ENCODE data around the gene SLC35G6. TPM values are rescaled to one million over a fixed set of nuclear protein-coding genes. Genes with fewer than 3 reads are reported as not detected.
A peak's percentile ranks its signal among the peaks of the same experiment; 100 is the strongest.

The SLC35G6 gene
- polyA plus RNA-seq, 2 of the 4 experiments (the other 2 are of a cell fraction) = not detected

DNA sequence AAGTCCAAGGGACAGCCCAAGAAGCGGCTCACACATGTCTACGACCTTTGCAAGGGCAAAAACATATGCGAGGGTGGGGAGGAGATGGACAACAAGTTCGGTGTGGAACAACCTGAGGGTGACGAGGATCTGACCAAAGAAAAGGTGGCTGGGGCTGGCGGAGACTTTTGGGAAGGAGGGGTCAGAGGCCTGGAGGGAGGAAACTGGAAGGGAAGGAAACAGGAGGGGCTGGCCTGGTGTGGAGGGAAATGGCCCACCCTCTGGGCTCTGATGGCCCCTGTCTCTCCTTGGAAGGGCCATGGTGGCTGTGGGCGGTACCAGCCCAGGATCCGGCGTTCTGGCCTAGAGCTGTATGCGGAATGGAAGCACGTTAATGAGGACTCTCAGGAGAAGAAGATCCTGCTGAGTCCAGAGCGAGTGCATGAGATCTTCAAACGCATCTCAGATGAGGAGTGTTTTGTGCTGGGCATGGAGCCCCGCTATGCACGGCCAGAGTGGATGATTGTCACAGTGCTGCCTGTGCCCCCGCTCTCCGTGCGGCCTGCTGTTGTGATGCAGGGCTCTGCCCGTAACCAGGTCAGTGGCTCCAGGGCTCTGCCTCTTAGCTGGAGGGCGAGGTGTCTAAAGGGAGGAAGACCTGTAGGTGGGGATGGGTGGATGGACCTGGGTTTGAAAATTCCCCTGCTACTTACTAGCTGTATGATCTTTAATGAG, 15.4 kb downstream of the SLC35G6 start:
- CTCF ChIA-PET = interaction anchor here (0.8 to 7.4 kb wide), 6 partner anchors 17 to 141 kb away, joined by 3 to 72 read pairs (median 10); partner anchors contain the start of genes SENP3 and ZBTB4
- 95% methylated on average over 19 of the region's 20 CpGs for WGBS (ENCODE audit: missing lambda C conversion rate)

DNA sequence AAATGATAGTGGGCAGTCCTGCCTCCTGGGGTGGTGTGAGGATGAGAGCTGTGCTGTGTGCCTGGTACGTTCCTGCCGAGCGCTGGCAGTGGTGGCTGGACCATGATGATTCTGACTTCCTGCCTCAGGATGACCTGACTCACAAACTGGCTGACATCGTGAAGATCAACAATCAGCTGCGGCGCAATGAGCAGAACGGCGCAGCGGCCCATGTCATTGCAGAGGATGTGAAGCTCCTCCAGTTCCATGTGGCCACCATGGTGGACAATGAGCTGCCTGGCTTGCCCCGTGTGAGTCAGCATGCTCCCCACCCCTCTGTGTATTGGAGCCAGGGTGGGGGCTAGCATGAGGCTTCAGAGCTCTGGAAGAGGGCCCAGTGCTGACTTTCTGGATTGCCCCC, 16.0 kb downstream of the SLC35G6 start:
- FAIRE-seq (no peak), DNase-seq (ENCODE audit: low read depth in 1 of 2, low spot score in 1 of 2) (no peak), ATAC-seq (no peak; a peak in 1 of 6 replicates)
- ChIA-PET CTCF (interaction anchor here (1.2 to 7.4 kb wide), 5 partner anchors 16 to 141 kb away, joined by 3 to 72 read pairs (median 14); partner anchors contain the start of gene SENP3), POLR2A (interaction anchor here (1.4 kb wide), 1 partner anchor 12 kb away, joined by 4 read pairs; no protein-coding TSS in a partner anchor)
- Histone ChIP-seq H3K27ac (no peak overlapping the region), H3K4me1 (no peaks in the 10 kb centered on the region), H3K4me3 (no peak overlapping the region), H3K9me3 (no peaks in the 10 kb centered on the region), H3K4me2 (no peak overlapping the region)
- 99% methylated on average over 10 of the region's 10 CpGs for WGBS (ENCODE audit: missing lambda C conversion rate)
- TF ChIP-seq JUNB (IDR thresholded peaks at IDR 0.05) = no peak
- TF ChIP-seq HEYL (CRISPR knock-in tag; IDR thresholded peaks at IDR 0.05) = no peak
- TF ChIP-seq, protein P1, sequence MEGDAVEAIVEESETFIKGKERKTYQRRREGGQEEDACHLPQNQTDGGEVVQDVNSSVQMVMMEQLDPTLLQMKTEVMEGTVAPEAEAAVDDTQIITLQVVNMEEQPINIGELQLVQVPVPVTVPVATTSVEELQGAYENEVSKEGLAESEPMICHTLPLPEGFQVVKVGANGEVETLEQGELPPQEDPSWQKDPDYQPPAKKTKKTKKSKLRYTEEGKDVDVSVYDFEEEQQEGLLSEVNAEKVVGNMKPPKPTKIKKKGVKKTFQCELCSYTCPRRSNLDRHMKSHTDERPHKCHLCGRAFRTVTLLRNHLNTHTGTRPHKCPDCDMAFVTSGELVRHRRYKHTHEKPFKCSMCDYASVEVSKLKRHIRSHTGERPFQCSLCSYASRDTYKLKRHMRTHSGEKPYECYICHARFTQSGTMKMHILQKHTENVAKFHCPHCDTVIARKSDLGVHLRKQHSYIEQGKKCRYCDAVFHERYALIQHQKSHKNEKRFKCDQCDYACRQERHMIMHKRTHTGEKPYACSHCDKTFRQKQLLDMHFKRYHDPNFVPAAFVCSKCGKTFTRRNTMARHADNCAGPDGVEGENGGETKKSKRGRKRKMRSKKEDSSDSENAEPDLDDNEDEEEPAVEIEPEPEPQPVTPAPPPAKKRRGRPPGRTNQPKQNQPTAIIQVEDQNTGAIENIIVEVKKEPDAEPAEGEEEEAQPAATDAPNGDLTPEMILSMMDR (IDR thresholded peaks at IDR 0.05) = no peak
- no peak for TF ChIP-seq NR3C1 (IDR thresholded peaks at IDR 0.05)
- no peak for TF ChIP-seq RNF2 (IDR thresholded peaks at IDR 0.05; ENCODE audit: borderline replicate concordance, low read depth)
- no peak for TF ChIP-seq EHMT2 (IDR thresholded peaks at IDR 0.05; ENCODE audit: low read depth)
- TF ChIP-seq, protein P2, sequence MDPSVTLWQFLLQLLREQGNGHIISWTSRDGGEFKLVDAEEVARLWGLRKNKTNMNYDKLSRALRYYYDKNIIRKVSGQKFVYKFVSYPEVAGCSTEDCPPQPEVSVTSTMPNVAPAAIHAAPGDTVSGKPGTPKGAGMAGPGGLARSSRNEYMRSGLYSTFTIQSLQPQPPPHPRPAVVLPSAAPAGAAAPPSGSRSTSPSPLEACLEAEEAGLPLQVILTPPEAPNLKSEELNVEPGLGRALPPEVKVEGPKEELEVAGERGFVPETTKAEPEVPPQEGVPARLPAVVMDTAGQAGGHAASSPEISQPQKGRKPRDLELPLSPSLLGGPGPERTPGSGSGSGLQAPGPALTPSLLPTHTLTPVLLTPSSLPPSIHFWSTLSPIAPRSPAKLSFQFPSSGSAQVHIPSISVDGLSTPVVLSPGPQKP (IDR thresholded peaks at IDR 0.05; ENCODE audit: low read depth, low read length) = no peak
- TF ChIP-seq ZNF302 (CRISPR knock-in tag; IDR thresholded peaks at IDR 0.05) = no peak
- no peak for TF ChIP-seq RARB (CRISPR knock-in tag; IDR thresholded peaks at IDR 0.05)
- no peak for TF ChIP-seq TFCP2L1 (CRISPR knock-in tag; IDR thresholded peaks at IDR 0.05)
- no peak for TF ChIP-seq NFE2L2 (conservative IDR thresholded peaks at IDR 0.05; ENCODE audit: low read length)
- no peak for TF ChIP-seq HOXB5 (CRISPR knock-in tag; IDR thresholded peaks at IDR 0.05)
- no peak for TF ChIP-seq RFX5 (IDR thresholded peaks at IDR 0.05)
- TF ChIP-seq, protein P3, sequence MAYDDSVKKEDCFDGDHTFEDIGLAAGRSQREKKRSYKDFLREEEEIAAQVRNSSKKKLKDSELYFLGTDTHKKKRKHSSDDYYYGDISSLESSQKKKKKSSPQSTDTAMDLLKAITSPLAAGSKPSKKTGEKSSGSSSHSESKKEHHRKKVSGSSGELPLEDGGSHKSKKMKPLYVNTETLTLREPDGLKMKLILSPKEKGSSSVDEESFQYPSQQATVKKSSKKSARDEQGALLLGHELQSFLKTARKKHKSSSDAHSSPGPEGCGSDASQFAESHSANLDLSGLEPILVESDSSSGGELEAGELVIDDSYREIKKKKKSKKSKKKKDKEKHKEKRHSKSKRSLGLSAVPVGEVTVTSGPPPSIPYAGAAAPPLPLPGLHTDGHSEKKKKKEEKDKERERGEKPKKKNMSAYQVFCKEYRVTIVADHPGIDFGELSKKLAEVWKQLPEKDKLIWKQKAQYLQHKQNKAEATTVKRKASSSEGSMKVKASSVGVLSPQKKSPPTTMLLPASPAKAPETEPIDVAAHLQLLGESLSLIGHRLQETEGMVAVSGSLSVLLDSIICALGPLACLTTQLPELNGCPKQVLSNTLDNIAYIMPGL (CRISPR knock-in tag; IDR thresholded peaks at IDR 0.05; ENCODE audit: borderline replicate concordance) = no peak
- no peak for TF ChIP-seq JUN (IDR thresholded peaks at IDR 0.05)
- TF ChIP-seq FOSB (CRISPR knock-in tag; IDR thresholded peaks at IDR 0.05) = no peak
- TF ChIP-seq FOSL2 (IDR thresholded peaks at IDR 0.05) = no peak
- TF ChIP-seq FOSL2 (CRISPR knock-in tag; IDR thresholded peaks at IDR 0.05) = no peak
- TF ChIP-seq, protein P4, sequence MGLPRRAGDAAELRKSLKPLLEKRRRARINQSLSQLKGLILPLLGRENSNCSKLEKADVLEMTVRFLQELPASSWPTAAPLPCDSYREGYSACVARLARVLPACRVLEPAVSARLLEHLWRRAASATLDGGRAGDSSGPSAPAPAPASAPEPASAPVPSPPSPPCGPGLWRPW (IDR thresholded peaks at IDR 0.05) = no peak
- TF ChIP-seq, protein P5, sequence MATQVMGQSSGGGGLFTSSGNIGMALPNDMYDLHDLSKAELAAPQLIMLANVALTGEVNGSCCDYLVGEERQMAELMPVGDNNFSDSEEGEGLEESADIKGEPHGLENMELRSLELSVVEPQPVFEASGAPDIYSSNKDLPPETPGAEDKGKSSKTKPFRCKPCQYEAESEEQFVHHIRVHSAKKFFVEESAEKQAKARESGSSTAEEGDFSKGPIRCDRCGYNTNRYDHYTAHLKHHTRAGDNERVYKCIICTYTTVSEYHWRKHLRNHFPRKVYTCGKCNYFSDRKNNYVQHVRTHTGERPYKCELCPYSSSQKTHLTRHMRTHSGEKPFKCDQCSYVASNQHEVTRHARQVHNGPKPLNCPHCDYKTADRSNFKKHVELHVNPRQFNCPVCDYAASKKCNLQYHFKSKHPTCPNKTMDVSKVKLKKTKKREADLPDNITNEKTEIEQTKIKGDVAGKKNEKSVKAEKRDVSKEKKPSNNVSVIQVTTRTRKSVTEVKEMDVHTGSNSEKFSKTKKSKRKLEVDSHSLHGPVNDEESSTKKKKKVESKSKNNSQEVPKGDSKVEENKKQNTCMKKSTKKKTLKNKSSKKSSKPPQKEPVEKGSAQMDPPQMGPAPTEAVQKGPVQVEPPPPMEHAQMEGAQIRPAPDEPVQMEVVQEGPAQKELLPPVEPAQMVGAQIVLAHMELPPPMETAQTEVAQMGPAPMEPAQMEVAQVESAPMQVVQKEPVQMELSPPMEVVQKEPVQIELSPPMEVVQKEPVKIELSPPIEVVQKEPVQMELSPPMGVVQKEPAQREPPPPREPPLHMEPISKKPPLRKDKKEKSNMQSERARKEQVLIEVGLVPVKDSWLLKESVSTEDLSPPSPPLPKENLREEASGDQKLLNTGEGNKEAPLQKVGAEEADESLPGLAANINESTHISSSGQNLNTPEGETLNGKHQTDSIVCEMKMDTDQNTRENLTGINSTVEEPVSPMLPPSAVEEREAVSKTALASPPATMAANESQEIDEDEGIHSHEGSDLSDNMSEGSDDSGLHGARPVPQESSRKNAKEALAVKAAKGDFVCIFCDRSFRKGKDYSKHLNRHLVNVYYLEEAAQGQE (IDR thresholded peaks at IDR 0.05) = no peak

More for the DNA sequence above, 15.4 kb downstream of the SLC35G6 start:
- Histone ChIP-seq H3K4me3 (no peak overlapping the region), H3K9me3 (no peaks in the 10 kb centered on the region), H3K4me1 (peaks cover 1% of the 10 kb centered on the region; the same call in 1 of the 3 replicates), H3K27ac (no peak overlapping the region), H3K4me2 (no peak overlapping the region)
- POLR2A ChIA-PET = interaction anchor here (1.4 kb wide), 1 partner anchor 11 kb away, joined by 4 read pairs; no protein-coding TSS in a partner anchor
- FAIRE-seq (no peak), DNase-seq (ENCODE audit: low read depth in 1 of 2, low spot score in 1 of 2) (no peak), ATAC-seq (peak in 1 of 2 experiments; percentile 14; a peak in 2 of 6 replicates)
- TF ChIP-seq EHMT2 (IDR thresholded peaks at IDR 0.05; ENCODE audit: low read depth) (no peak), POLR2AphosphoS2 (conservative IDR thresholded peaks at IDR 0.05; ENCODE audit: low read length) (0 out of 2 replicates have a peak, but pooled peaks have one; percentile 28), JUN (IDR thresholded peaks at IDR 0.05) (0 out of 5 replicates have a peak, but pooled peaks of 1 of the 2 experiments have one; percentile 5)

All from A549 (cell line).